ENCODE data around the gene TOX3.

GRCh38 chr16:52558448-52558847 lies 11.5 kb upstream of the TOX3 start:
- TF ChIP-seq CTCF (IDR thresholded peaks at IDR 0.05; ENCODE audit: control extremely low read depth in 1 of 3, insufficient read depth in 1 of 3, low read depth in 1 of 3, low read length in 3 of 3) (no peak), EZH2 (IDR thresholded peaks at IDR 0.05; ENCODE audit: low read depth, low read length, severe bottlenecking) (no peak), POLR2A (IDR thresholded peaks at IDR 0.05; ENCODE audit: control extremely low read depth in 1 of 2, low read depth in 2 of 2, low read length in 2 of 2) (no peak)

Measured in H1 (cell line).